Neural progenitor cell (in vitro differentiated cells): ENCODE results near the gene PRRX2. TPM values are rescaled to one million over a fixed set of nuclear protein-coding genes. Genes with fewer than 3 reads are reported as not detected.

Experiments used
- DNase-seq: peaks from one replicate; pipeline ENCODE4 v3.0.0-alpha.2; 2016; ENCODE audit warnings: low spot score
- H2AFZ ChIP-seq: fragments of 200-600 bp; sonication (generic); replicated peaks from 2 replicates; pipeline ENCODE4 v1.6.1; 2016; ENCODE audit warnings: antibody characterized with exemption
- H3F3A ChIP-seq: fragments of 200-600 bp; sonication (generic); 2 replicates; pipeline ENCODE4 v1.6.1; 2016; ENCODE audit warnings: antibody characterized with exemption, low read depth
- H3K27ac ChIP-seq: fragments of 200-600 bp; sonication (generic); 2 replicates; pipeline ENCODE4 v1.5.1; 2016; ENCODE audit warnings: mild to moderate bottlenecking
- H3K27me3 ChIP-seq: fragments of 200-600 bp; sonication (generic); 2 replicates; pipeline ENCODE4 v1.6.1; 2016; ENCODE audit warnings: mild to moderate bottlenecking, moderate library complexity
- H3K36me3 ChIP-seq: fragments of 200-600 bp; sonication (generic); 2 replicates; pipeline ENCODE4 v1.5.1; 2016
- H3K4me1 ChIP-seq: fragments of 200-600 bp; sonication (generic); 2 replicates; pipeline ENCODE4 v1.6.1; 2016; ENCODE audit warnings: mixed run types
- H3K4me2 ChIP-seq: fragments of 200-600 bp; sonication (generic); 2 replicates; pipeline ENCODE4 v1.6.1; 2016
- H3K4me3 ChIP-seq: fragments of 200-600 bp; sonication (generic); 2 replicates; pipeline ENCODE4 v1.5.1; 2016
- H3K79me2 ChIP-seq: fragments of 200-600 bp; sonication (generic); 2 replicates; pipeline ENCODE4 v1.6.1; 2016; ENCODE audit warnings: low read depth
- H3K9ac ChIP-seq: fragments of 200-600 bp; sonication (generic); 2 replicates; pipeline ENCODE4 v1.6.1; 2016
- H3K9me3 ChIP-seq: fragments of 200-600 bp; sonication (generic); 2 replicates; pipeline ENCODE4 v1.5.1; 2016; ENCODE audit warnings: low read depth
- H4K20me1 ChIP-seq: fragments of 200-600 bp; sonication (generic); 2 replicates; pipeline ENCODE4 v1.6.1; 2016; ENCODE audit warnings: low read depth
- H3K27ac Mint-ChIP-seq: 3 replicates; pipeline ENCODE4 v1.8.0; 2021; ENCODE audit warnings: mixed read lengths
- H3K27me3 Mint-ChIP-seq: 2 replicates; pipeline ENCODE4 v1.8.0; 2022; ENCODE audit warnings: low read depth, mild to moderate bottlenecking, inconsistent platforms, moderate library complexity, mixed read lengths; ENCODE audit not compliant: insufficient read depth
- H3K36me3 Mint-ChIP-seq: 3 replicates; pipeline ENCODE4 v1.8.0; 2021; ENCODE audit warnings: mixed read lengths
- H3K4me1 Mint-ChIP-seq: 3 replicates; pipeline ENCODE4 v1.8.0; 2021; ENCODE audit warnings: mixed read lengths
- H3K4me3 Mint-ChIP-seq: 3 replicates; pipeline ENCODE4 v1.8.0; 2021; ENCODE audit warnings: mild to moderate bottlenecking, moderate library complexity, mixed read lengths
- H3K9me3 Mint-ChIP-seq: 3 replicates; pipeline ENCODE4 v1.8.0; 2020; ENCODE audit warnings: mixed read lengths
- EZH2 ChIP-seq: fragments of 200-600 bp; sonication (generic); IDR thresholded peaks from 2 replicates; pipeline ENCODE4 v1.6.1; 2017; ENCODE audit warnings: antibody characterized with exemption, mild to moderate bottlenecking, moderate library complexity
- EZH2phosphoT487 ChIP-seq: fragments of 200-600 bp; sonication (generic); IDR thresholded peaks from 2 replicates; pipeline ENCODE4 v1.6.1; 2017; ENCODE audit warnings: antibody characterized with exemption
- total RNA-seq: library from RNA; depleted of rRNA; stranded (reverse); fragments of >200 nt; gene quantifications from 2 replicates; pipeline ENCODE4 v1.2.3, GENCODE V29; 2015; ENCODE audit warnings: low replicate concordance
- TF ChIP-seq, protein P1 (sequence below): fragments of 200-600 bp; sonication (generic); IDR thresholded peaks from 2 replicates; pipeline ENCODE4 v1.5.1; 2017; ENCODE audit warnings: antibody characterized with exemption, mild to moderate bottlenecking

PRRX2 gene
- total RNA-seq, 1 donor from 2014 or later = 1.5 TPM

DNA sequence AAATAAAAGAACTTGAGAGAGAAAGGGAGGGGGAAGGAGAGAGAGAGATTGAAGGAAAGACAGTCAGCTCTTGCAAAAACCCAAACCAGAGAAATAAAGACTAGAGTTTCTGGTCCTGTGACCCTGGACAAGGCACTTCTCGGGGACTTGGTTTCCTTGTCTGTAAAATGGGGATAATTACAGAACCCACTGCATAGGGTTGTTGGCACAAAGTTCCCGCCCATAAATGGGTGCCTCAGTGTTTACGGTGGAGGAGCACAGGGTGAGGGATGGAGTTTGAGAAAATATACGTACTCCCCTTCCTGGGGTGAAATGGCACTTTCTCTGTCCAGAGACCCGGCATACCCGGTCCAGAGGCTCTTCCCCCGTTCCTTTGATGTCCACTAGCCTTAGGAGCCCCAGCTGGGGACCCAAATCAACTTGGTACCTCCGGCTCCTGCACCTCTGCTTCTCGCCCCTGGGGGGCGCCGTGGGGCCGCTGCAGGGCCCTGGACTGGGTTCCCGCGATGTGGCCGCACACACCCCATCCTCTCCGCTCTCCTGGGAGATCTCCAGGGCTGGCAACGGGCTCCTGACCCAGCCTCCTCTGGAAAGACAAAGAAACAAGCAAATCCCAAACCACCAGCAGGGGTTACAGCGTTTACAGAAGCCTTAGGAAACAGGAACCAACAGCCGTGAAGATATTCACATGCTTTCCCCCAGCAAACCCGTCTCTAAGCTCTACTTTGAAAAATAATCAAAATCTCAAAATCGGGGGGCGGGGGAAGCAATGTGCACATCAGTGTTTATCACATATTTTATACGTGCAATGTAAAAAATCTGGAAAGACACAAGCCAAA lies 61.1 kb downstream of the PRRX2 start:
- Histone ChIP-seq H3K4me1 (peaks cover 6% of the 10 kb centered on the region), H2AFZ (peak overlapping the region; percentile 1), H3F3A (peaks cover 9% of the 10 kb centered on the region), H3K79me2 (no peaks in the 10 kb centered on the region), H3K4me3 (no peak overlapping the region), H3K9me3 (no peaks in the 10 kb centered on the region), H3K36me3 (no peaks in the 10 kb centered on the region), H3K4me2 (peak overlapping the region; percentile 50), H3K27me3 (no peaks in the 10 kb centered on the region), H4K20me1 (no peaks in the 10 kb centered on the region), H3K9ac (no peak overlapping the region), H3K27ac (no peak overlapping the region)
- TF ChIP-seq, protein P1, sequence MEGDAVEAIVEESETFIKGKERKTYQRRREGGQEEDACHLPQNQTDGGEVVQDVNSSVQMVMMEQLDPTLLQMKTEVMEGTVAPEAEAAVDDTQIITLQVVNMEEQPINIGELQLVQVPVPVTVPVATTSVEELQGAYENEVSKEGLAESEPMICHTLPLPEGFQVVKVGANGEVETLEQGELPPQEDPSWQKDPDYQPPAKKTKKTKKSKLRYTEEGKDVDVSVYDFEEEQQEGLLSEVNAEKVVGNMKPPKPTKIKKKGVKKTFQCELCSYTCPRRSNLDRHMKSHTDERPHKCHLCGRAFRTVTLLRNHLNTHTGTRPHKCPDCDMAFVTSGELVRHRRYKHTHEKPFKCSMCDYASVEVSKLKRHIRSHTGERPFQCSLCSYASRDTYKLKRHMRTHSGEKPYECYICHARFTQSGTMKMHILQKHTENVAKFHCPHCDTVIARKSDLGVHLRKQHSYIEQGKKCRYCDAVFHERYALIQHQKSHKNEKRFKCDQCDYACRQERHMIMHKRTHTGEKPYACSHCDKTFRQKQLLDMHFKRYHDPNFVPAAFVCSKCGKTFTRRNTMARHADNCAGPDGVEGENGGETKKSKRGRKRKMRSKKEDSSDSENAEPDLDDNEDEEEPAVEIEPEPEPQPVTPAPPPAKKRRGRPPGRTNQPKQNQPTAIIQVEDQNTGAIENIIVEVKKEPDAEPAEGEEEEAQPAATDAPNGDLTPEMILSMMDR = peak; percentile 95
- no peak for TF ChIP-seq EZH2
- Mint-ChIP-seq H3K27me3 (peaks cover 10% of the 10 kb centered on the region), H3K4me3 (peak overlapping the region; percentile 43), H3K9me3 (no peaks in the 10 kb centered on the region), H3K27ac (peak overlapping the region; percentile 31), H3K4me1 (peaks cover 14% of the 10 kb centered on the region), H3K36me3 (no peaks in the 10 kb centered on the region)
- peak; percentile 93 for DNase-seq

DNA sequence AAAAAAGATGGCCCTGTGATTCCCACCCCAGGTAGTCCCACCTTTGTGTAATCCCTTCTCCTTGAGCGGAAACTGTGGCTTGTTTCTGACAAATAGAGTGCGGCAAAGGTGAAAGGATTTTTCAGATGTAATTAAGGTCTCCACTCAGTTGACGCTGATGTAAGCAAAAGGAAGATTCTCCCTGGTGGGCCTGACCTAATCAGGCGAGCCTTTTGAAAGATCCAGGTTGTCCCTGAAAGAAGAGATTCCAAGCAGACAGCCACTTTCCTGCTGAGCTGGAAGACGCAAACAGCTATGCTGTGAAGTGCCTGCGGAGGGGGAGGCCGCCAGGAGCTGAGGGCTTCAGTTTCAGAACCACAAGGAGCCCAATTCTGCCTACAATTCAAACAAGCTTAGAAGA lies 63.3 kb downstream of the PRRX2 start:
- H3K27me3 ChIP-seq = no peaks in the 10 kb centered on the region
- no peak for DNase-seq
- H4K20me1 ChIP-seq = no peaks in the 10 kb centered on the region
- no peaks in the 10 kb centered on the region for H3K79me2 ChIP-seq
- H3K36me3 Mint-ChIP-seq = no peaks in the 10 kb centered on the region
- H3K4me1 Mint-ChIP-seq = peaks cover 14% of the 10 kb centered on the region
- no peaks in the 10 kb centered on the region for H3K9me3 ChIP-seq
- H3K4me1 ChIP-seq = peaks cover 6% of the 10 kb centered on the region
- H3K4me3 ChIP-seq = no peak overlapping the region
- no peak overlapping the region for H3K4me3 Mint-ChIP-seq
- no peak overlapping the region for H3K4me2 ChIP-seq
- peaks cover 12% of the 10 kb centered on the region for H3K27me3 Mint-ChIP-seq
- H3F3A ChIP-seq = peaks cover 9% of the 10 kb centered on the region
- H3K27ac ChIP-seq = no peak overlapping the region
- no peak overlapping the region for H3K27ac Mint-ChIP-seq
- no peak overlapping the region for H3K9ac ChIP-seq
- no peaks in the 10 kb centered on the region for H3K9me3 Mint-ChIP-seq
- no peaks in the 10 kb centered on the region for H3K36me3 ChIP-seq
- TF ChIP-seq EZH2 (no peak), EZH2phosphoT487 (no peak)
- TF ChIP-seq, protein P1 = no peak
- H2AFZ ChIP-seq = no peak overlapping the region

DNA sequence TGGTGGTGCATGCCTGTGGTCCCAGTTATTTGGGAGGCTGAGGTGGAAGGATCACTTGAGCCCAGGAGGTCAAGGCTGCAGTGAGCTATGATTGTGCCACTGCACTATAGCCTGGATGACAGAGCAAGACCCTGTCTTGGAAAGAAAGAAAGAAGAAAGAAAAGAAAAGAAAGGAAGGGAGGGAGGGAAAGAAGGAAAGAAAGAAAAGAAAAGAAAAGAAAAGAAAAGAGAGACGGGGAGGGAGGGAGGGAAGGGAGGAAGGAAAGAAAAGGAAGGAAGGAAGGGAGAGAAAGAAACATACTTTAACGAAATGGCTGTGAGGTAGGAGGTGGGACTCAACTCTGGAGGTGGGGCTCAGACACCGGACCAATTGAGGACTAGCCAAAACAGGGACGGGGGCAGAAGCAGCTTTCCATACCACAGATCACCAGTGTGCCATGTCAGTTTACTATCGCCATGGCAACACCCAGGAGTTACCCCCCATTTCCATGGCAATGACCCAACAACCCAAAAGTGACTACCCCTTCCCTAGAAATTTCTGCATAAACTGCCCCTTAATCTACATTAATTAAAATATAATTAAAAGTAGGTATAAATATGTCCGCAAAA lies 66.1 kb downstream of the PRRX2 start:
- Histone ChIP-seq H3K9ac (no peak overlapping the region), H3K27me3 (no peaks in the 10 kb centered on the region), H4K20me1 (no peaks in the 10 kb centered on the region), H3K4me2 (no peak overlapping the region), H3K79me2 (no peaks in the 10 kb centered on the region), H2AFZ (no peak overlapping the region), H3K9me3 (no peaks in the 10 kb centered on the region), H3K4me3 (no peak overlapping the region), H3K36me3 (no peaks in the 10 kb centered on the region), H3K27ac (no peak overlapping the region), H3K4me1 (peaks cover 6% of the 10 kb centered on the region), H3F3A (peaks cover 3% of the 10 kb centered on the region)
- Mint-ChIP-seq H3K4me3 (no peak overlapping the region), H3K36me3 (no peaks in the 10 kb centered on the region), H3K27ac (no peak overlapping the region), H3K9me3 (no peaks in the 10 kb centered on the region), H3K4me1 (peaks cover 5% of the 10 kb centered on the region), H3K27me3 (peaks cover 13% of the 10 kb centered on the region)
- no peak for TF ChIP-seq EZH2
- TF ChIP-seq, protein P1 = no peak
- TF ChIP-seq EZH2phosphoT487 = no peak
- no peak for DNase-seq
